ENCODE measurements around the gene OFD1. TPM values are rescaled to one million over a fixed set of nuclear protein-coding genes. Genes with fewer than 3 reads are reported as not detected.

The OFD1 gene
- total RNA-seq, 3 donors from 2014 or later = 10.7 to 136 (median 48.8) TPM

DNA sequence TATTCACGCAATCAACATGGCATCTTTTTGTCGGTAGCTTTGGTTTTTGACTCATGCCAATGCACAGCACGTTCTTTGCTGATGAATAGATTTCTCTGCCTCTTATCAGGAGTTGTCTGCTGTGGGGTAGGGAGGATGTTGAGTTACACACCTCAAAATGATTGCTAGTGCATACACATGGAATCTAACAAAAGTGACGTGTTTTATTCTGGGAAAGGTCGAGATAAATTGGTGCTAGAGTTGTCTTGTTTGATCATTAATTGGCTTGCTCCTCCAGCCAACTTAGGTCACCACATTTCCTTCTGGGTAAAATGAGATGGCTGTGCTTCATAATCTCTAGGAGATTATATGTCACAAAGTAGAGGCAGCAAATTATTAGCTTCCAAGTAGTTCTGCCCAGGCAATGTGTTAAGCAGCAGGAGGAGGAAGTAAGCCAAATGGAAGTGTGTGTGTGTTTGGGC lies 41.7 kb upstream of the OFD1 start:
- peaks cover 0 to 37% of the 10 kb centered on the region in 2 donors for H3K27me3 ChIP-seq
- H3K4me3 ChIP-seq = peak overlapping the region in 1 of 3 donors; percentile 32
- intact Hi-C loops (cut with DNase I; ENCODE audit: low total_unique reads) = no loop called here
- H3K9me3 ChIP-seq = no peaks in the 10 kb centered on the region
- no peaks in the 10 kb centered on the region for H3K36me3 ChIP-seq
- no peaks in the 10 kb centered on the region for H3K4me1 ChIP-seq
- TF ChIP-seq POLR2A (IDR thresholded peaks at IDR 0.05) (no peak), CTCF (IDR thresholded peaks at IDR 0.05) (no peak), POLR2AphosphoS5 (IDR thresholded peaks at IDR 0.05) (no peak)
- no peak for DNase-seq (ENCODE audit: low spot score in 2 of 2)
- H3K27ac ChIP-seq = peak overlapping the region; percentile 54 to 60

DNA sequence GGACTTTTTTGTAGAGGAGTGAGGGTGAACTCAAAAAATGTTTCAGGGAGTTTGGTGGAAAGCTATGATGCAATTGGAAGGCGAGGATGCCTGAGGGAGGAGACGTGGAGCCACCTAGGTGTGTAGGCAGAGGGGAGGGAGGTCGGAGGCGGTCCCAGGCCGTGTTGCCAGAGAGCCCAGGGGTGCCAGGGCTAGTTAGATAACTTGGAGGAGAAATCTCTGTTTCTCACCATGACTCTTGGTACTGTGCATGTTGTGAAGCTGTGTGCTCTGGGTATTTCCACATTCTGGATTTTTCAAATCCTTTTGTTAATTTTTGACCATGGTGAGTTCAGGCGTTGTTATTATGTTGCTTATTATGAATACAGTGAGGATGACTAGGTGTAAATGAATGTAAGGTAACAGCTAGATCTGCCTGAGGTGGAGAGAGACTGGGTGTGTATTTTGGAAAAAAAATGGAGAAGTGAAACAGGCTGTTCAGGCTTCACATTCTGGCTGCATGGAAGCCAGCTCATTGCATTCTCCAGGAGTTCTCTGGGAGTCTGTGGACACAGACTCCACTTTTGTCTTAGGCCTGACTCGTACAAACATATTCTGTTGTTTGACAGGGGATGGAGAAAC lies 41.1 kb upstream of the OFD1 start:
- intact Hi-C loops (cut with DNase I; ENCODE audit: low total_unique reads) = no loop called here
- Histone ChIP-seq H3K4me3 (peak overlapping the region in 1 of 3 donors; percentile 32), H3K4me1 (no peaks in the 10 kb centered on the region), H3K9me3 (no peaks in the 10 kb centered on the region), H3K36me3 (no peaks in the 10 kb centered on the region), H3K27ac (peak overlapping the region; percentile 54 to 60), H3K27me3 (peaks cover 0 to 37% of the 10 kb centered on the region in 2 donors)
- peak in 1 of 2 donors; percentile 51 for DNase-seq (ENCODE audit: low spot score in 2 of 2)
- TF ChIP-seq CTCF (IDR thresholded peaks at IDR 0.05) (no peak), POLR2AphosphoS5 (IDR thresholded peaks at IDR 0.05) (no peak), POLR2A (IDR thresholded peaks at IDR 0.05) (no peak)

GRCh38 chrX:13694359-13694758 lies 40.2 kb upstream of the OFD1 start:
- no peaks in the 10 kb centered on the region for H3K4me1 ChIP-seq
- H3K27me3 ChIP-seq = peaks cover 0 to 37% of the 10 kb centered on the region in 2 donors
- DNase-seq (ENCODE audit: low spot score in 2 of 2) = no peak
- H3K27ac ChIP-seq = peak overlapping the region; percentile 13 to 54
- no peak overlapping the region for H3K4me3 ChIP-seq
- H3K9me3 ChIP-seq = no peaks in the 10 kb centered on the region
- TF ChIP-seq POLR2AphosphoS5 (IDR thresholded peaks at IDR 0.05) (no peak), CTCF (IDR thresholded peaks at IDR 0.05) (no peak), POLR2A (IDR thresholded peaks at IDR 0.05) (no peak)
- intact Hi-C loops (cut with DNase I; ENCODE audit: low total_unique reads) = no loop called here
- H3K36me3 ChIP-seq = no peaks in the 10 kb centered on the region

GRCh38 chrX:13694983-13695382 lies 39.6 kb upstream of the OFD1 start:
- Histone ChIP-seq H3K27me3 (peaks cover 0 to 41% of the 10 kb centered on the region in 2 donors), H3K4me3 (no peak overlapping the region), H3K36me3 (no peaks in the 10 kb centered on the region), H3K9me3 (no peaks in the 10 kb centered on the region), H3K27ac (no peak overlapping the region), H3K4me1 (no peaks in the 10 kb centered on the region)
- no peak for DNase-seq (ENCODE audit: low spot score in 2 of 2)
- TF ChIP-seq CTCF (IDR thresholded peaks at IDR 0.05) (no peak), POLR2A (IDR thresholded peaks at IDR 0.05) (no peak), POLR2AphosphoS5 (IDR thresholded peaks at IDR 0.05) (no peak)
- intact Hi-C loops (cut with DNase I; ENCODE audit: low total_unique reads) = no loop called here

DNA sequence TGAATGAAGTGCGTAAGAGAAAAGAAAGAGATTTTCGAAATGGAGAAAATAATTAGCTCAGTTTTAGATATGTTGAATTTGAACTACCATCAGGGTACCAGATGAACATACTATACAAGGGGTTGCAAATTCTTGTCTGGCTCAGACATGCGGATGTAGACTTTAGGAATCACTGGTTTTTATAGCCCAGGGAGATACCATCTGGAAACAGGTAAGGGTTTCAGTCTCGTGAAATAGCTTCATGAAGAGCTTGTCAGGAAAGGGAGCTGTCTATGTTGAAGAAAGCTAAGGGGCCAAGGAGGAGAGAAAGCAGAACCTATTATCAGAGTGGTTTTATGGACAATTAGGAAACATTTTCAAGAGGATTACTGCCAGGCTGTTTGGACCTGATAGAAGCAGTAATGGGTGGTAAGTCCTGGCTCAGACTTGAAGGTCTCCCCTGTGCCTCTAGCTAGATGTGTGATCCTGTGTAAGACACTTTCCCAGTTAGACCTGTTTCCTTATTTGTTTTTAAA lies 38.9 kb upstream of the OFD1 start:
- Histone ChIP-seq H3K36me3 (no peaks in the 10 kb centered on the region), H3K27ac (peak overlapping the region in 1 of 2 donors; percentile 18), H3K4me1 (no peaks in the 10 kb centered on the region), H3K9me3 (no peaks in the 10 kb centered on the region), H3K27me3 (peaks cover 0 to 38% of the 10 kb centered on the region in 2 donors), H3K4me3 (no peak overlapping the region)
- TF ChIP-seq POLR2A (IDR thresholded peaks at IDR 0.05) = no peak
- TF ChIP-seq POLR2AphosphoS5 (IDR thresholded peaks at IDR 0.05) = no peak
- no peak for TF ChIP-seq CTCF (IDR thresholded peaks at IDR 0.05)
- intact Hi-C loops (cut with DNase I; ENCODE audit: low total_unique reads) = no loop called here
- no peak for DNase-seq (ENCODE audit: low spot score in 2 of 2)

Measured in breast epithelium (tissue), 4 donors.